WERI-Rb-1 (cell line): ENCODE measurements around the gene PSME3.

Experiments used
- DNase-seq: peaks from one replicate; pipeline ENCODE4 v3.0.0-alpha.2; 2020
- H3K27ac ChIP-seq: fragments of 250-450 bp; sonication (Bioruptor Pico); 2 replicates; pipeline ENCODE4 v1.5.1; 2020; ENCODE audit warnings: mild to moderate bottlenecking, moderate library complexity
- H3K27me3 ChIP-seq: fragments of 250-450 bp; sonication (Bioruptor Pico); 2 replicates; pipeline ENCODE4 v1.5.1; 2021; ENCODE audit warnings: mild to moderate bottlenecking, low read depth, moderate library complexity; ENCODE audit not compliant: insufficient read depth, severe bottlenecking
- H3K36me3 ChIP-seq: fragments of 250-450 bp; sonication (Bioruptor Pico); 2 replicates; pipeline ENCODE4 v1.5.1; 2020; ENCODE audit warnings: mild to moderate bottlenecking, moderate library complexity
- H3K4me3 ChIP-seq: 2 replicates; pipeline ENCODE4 v1.5.1; 2011; ENCODE audit warnings: low read depth, mild to moderate bottlenecking, control low read depth, low read length
- H3K9me3 ChIP-seq: fragments of 250-450 bp; sonication (Bioruptor Pico); 2 replicates; pipeline ENCODE4 v1.5.1; 2021; ENCODE audit warnings: mild to moderate bottlenecking, moderate library complexity; ENCODE audit not compliant: severe bottlenecking
- TF ChIP-seq, protein P1 (sequence below): IDR thresholded peaks from 2 replicates; pipeline ENCODE4 v1.5.1; 2011; ENCODE audit warnings: low read depth, mild to moderate bottlenecking, control low read depth, inconsistent platforms, low read length

The PSME3 gene

DNA sequence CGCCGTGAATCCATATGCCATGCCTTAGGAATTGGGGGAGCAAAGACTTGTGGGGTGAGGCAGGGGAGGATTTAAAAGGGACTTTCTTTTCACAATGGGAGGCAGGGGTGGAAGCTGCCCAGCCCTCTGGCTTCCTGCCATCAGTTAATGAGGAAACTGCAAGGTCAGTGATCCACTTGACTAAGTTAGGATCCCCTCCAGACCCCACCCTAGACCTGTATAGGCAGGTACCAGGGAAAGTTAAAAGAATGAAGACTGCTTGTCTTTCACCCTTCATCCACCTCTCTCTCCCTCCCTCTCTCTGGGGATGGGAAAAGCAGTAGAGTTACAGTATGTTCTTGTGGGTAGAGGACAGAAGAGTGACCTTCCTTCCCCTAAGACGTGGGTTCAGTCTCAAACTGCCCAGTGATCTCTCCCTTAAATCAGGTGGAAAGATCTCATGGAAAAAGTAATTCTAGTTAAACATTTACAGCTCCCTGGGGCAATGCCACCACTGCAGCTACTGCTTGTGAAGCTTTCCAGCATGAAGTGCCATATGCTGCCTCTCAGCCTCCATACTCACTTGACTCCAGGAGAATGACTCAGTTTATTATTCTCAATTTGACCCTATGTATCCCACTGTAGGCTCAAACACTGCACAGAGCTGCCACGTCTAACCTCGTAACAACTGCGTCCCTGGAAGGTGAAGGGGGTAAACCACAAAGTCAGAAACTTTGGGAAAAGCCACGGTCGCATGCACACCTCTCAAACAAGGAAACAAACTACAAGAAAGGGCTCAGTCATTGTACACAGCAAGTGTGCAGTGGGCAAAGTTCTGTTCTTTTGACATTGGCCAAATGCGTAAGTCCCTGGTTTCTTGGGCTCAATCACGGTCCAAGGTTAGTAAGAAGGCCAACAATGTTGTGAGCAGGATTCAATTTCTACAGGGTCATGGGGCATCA lies 35.9 kb upstream of the PSME3 start:
- Histone ChIP-seq H3K4me3 (peak overlapping the region; percentile 94), H3K9me3 (peaks cover 8% of the 10 kb centered on the region), H3K27me3 (no peaks in the 10 kb centered on the region), H3K27ac (no peak overlapping the region), H3K36me3 (peaks cover 18% of the 10 kb centered on the region)
- TF ChIP-seq, protein P1, sequence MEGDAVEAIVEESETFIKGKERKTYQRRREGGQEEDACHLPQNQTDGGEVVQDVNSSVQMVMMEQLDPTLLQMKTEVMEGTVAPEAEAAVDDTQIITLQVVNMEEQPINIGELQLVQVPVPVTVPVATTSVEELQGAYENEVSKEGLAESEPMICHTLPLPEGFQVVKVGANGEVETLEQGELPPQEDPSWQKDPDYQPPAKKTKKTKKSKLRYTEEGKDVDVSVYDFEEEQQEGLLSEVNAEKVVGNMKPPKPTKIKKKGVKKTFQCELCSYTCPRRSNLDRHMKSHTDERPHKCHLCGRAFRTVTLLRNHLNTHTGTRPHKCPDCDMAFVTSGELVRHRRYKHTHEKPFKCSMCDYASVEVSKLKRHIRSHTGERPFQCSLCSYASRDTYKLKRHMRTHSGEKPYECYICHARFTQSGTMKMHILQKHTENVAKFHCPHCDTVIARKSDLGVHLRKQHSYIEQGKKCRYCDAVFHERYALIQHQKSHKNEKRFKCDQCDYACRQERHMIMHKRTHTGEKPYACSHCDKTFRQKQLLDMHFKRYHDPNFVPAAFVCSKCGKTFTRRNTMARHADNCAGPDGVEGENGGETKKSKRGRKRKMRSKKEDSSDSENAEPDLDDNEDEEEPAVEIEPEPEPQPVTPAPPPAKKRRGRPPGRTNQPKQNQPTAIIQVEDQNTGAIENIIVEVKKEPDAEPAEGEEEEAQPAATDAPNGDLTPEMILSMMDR, result no peak
- no peak for DNase-seq

DNA sequence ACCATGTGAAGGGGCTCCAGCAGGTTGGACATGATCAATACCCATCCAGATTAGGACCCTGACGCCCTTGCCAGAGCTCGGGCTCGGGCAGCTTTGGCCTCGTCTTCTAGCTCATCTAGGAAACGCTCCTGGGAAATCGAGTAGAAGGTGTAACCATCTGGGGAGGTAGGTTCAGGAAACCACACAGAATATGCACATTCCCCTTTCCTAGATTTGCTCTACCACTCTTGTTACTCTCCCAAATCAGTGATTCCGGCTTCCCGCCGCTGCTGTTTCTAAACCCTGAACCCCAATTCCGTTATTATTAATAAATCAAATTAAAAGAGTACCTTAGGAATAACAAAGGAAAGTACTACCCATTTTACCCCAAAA lies 35.2 kb upstream of the PSME3 start:
- peak overlapping the region; percentile 71 for H3K27ac ChIP-seq
- no peak for DNase-seq
- H3K9me3 ChIP-seq, result peaks cover 8% of the 10 kb centered on the region
- TF ChIP-seq, protein P1, result no peak
- H3K4me3 ChIP-seq, result peak overlapping the region; percentile 94
- peaks cover 18% of the 10 kb centered on the region for H3K36me3 ChIP-seq
- no peaks in the 10 kb centered on the region for H3K27me3 ChIP-seq

DNA sequence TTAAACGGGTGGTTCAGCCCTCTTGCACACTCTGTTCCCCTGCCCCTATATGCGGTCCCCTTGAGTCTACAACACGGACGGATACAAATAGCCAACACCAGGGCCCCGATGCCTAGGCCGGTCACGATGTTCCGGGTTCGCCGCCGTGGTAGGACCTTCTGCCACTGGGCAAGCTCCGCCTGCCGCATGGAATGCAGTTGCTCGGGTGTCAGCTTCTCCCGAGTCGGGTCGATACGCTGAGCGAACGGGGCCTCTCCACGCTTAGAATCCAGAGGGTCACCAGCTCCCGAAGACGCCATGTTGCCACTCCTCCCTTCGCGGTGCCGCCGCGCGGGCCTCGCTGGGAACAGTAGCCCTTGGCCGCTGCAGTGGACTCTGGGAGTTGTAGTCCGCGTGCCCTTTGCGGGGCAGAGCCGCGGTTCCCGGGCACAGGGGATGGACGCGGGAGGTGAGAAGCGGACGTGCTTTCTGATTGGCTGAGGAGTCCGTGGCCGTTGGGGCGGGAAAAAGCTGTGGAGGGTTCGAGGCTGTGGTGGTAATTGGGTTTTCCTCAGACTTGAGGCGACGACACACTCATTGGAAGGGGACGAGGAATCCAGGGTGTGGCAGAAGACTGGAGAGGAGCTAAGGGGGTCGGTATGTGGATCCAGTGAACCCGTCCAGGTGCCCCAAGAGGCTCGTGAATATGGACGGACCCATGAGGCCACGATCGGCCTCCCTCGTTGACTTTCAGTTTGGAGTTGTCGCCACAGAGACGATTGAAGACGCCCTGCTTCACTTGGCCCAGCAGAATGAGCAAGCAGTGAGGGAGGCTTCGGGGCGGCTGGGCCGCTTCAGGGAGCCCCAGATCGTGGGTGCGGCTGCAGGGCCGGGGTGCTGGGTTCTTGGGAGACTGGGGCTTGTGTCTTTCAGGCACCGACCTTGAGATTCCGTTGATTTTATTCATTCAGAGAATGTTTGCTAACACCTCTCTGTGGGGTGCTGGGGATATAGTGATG lies 34.5 kb upstream of the PSME3 start, which contains the start of the genes CNTD1 and COA3:
CNTD1 (plus strand) TSS at position 479 of the 998 bp plus-strand sequence; CDS start at position 686, 207 bp downstream.
COA3 (minus strand) TSS at position 322 of the 998 bp plus-strand sequence; CDS start at position 299, 23 bp downstream.
- Histone ChIP-seq H3K4me3 (peak within 1 kb of the TSS; percentile 94), H3K36me3 (peaks cover 18% of the 10 kb centered on the region), H3K27ac (peak within 1 kb of the TSS; percentile 71), H3K9me3 (peaks cover 8% of the 10 kb centered on the region), H3K27me3 (no peaks in the 10 kb centered on the region)
- TF ChIP-seq, protein P1, result no peak
- peak; percentile 97 for DNase-seq

DNA sequence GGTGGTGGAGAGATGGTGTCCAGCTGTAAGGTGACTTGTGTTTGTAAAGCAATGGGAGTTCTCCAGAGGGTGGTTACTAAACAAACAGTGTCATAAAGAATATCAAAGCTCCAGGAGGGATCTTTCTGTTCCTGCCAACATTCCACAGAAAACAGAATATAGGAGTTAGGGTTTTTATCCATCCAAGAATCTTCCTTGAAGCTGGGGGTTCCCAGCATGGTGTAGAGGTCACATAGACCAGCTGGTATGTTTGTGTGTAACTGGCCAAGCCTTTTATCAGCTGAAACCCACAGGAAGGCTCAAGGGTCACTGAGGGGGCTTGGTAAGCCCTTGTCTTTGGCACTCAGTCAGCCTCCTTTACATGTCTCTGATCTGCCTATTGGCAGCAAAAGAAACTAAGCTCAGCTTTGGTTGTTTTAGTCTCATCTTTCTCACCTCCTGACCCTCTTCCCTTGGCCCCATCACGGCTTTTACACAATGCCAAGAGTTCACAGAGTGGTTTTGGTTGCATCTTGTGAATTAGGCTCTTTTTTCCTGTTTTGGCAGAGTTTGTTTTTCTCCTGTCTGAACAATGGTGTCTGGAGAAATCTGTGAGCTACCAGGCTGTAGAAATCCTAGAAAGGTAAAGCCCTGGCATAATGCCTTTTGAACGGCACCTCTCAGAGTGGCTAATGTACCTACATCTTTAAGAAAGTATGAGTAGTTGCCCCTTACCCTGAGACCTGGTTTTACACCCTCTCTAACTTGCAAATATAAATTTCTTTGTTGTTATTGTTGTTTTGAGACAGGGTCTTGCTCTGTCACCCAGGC lies 29.9 kb upstream of the PSME3 start:
- DNase-seq, result no peak
- TF ChIP-seq, protein P1, result no peak
- Histone ChIP-seq H3K27me3 (no peaks in the 10 kb centered on the region), H3K27ac (no peak overlapping the region), H3K36me3 (no peaks in the 10 kb centered on the region), H3K9me3 (peaks cover 8% of the 10 kb centered on the region), H3K4me3 (no peak overlapping the region)

DNA sequence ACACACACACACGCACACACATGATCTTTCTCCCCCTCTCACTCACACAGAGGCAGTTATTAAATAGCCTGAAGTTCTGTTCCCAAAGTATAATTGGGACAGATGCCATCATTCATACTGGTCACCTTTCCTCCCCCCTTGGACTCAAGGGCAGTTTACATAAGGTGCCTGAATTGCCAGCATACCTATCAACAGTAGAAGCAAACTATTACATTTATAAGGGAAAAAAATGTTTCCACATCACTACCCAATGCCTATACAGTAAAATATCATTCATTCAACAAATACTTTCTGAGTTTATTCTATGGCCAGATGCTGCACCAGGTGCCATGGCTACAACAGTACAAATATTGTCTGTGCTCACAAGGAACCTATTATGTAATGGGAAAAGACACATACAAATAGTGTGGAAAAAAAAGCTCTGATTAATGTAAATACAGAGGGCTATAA lies 28.3 kb upstream of the PSME3 start:
- no peaks in the 10 kb centered on the region for H3K9me3 ChIP-seq
- H3K27ac ChIP-seq, result no peak overlapping the region
- no peaks in the 10 kb centered on the region for H3K27me3 ChIP-seq
- peaks cover 11% of the 10 kb centered on the region for H3K36me3 ChIP-seq
- DNase-seq, result no peak
- TF ChIP-seq, protein P1, result no peak
- no peak overlapping the region for H3K4me3 ChIP-seq
